HG02938 (cell line): ENCODE results near the gene CREBBP.

ENCODE experiments used
- ATAC-seq: cut with Tn5 transposase; IDR thresholded peaks from one replicate; pipeline ENCODE4 v1.9.1; 2021; ENCODE audit warnings: mild to moderate bottlenecking, moderate library complexity; ENCODE audit not compliant: unreplicated experiment

The CREBBP gene

GRCh38 chr16:3879887-3880564, 487 bp downstream of the CREBBP start:
- ATAC-seq, result peak; percentile 44

GRCh38 chr16:3879258-3879886, 1.1 kb downstream of the CREBBP start:
- ATAC-seq, result peak; percentile 8

GRCh38 chr16:3878610-3879009, 1.9 kb downstream of the CREBBP start:
- ATAC-seq, result no peak

- no peak for ATAC-seq
Measured at GRCh38 chr16:3876695-3877094, 3.8 kb downstream of the CREBBP start.

DNA sequence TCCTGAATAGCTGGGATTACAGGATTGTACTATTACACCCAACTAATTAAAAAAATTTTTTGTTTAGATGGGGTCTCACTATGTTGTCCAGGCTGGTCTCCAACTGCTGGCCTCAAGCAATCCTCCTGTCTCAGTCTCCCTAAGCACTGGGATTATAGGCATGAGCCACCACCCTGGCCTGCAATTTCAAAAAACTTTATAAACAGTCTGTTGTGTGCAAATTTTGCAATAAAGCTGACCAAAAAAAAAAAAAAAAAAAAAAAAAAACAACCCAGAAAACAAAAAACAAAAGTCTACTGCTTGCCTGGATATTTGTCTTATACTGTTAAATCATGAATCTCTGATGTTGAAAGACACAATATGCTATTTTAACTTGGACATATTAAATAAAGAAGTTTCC, 4.4 kb downstream of the CREBBP start:
- no peak for ATAC-seq

- no peak for ATAC-seq
Measured at GRCh38 chr16:3874794-3875692, 5.5 kb downstream of the CREBBP start.

GRCh38 chr16:3874242-3874641, 6.3 kb downstream of the CREBBP start:
- no peak for ATAC-seq

- ATAC-seq, result no peak
Measured at GRCh38 chr16:3873482-3874173, 6.9 kb downstream of the CREBBP start.

GRCh38 chr16:3872216-3872895, 8.2 kb downstream of the CREBBP start:
- ATAC-seq, result no peak

DNA sequence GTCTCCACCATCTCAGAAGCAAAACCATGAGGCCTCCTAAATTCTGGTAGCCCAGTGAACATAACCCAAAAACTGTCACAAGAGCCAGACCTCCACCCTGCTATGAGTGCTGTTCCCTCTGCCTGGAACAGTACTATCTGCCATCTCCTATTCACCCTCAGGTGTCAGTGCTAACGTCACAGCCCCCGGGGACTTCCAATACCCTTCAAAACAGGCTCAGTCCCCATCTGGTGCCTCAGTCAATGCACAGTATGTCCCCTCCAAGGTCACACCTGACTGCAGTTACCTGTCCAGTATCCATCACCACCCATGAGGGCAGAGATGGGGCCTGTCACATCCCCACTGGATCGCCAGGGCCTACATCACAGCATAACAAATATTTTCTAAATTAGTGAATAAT, 11.5 kb downstream of the CREBBP start:
- no peak for ATAC-seq

DNA sequence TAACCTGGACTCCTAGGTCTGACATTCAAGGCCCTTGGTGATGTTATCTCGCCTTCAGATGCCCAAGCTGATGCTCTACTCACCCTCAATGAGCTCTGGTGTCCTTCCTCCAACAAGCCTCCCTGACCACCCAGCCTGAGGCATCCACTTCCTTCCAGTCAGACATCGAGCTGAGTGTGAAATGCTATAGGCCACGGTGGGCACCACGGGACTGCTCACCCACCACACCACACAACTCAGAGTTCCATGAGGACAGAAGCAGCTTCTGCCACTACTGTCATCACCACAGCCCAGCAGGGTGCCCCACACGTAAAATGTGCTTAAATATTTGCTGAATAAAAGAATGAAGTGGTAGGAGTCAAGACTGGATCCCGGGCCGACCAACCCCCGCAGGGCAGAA, 12.0 kb downstream of the CREBBP start:
- no peak for ATAC-seq

GRCh38 chr16:3866703-3867431, 13.6 kb downstream of the CREBBP start:
- no peak for ATAC-seq

DNA sequence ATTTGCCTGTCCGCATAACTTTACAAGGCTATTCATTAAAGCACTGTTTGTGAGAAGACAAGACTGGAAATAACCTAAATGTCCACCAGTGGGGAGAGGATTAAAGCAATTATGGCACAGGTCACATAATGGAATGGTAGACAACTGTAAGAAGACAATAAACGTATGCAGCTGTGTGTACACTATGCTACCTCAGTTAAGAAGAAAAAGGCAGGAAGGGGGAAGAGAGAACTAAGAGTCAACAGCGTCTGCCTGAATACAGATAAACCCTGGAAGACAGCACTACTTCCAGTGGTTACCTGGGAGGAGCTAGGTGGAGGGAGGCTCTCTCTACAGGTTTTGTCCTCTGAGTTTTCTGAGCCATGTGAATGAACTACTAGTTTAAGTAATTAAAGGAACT, 15.3 kb downstream of the CREBBP start:
- no peak for ATAC-seq

DNA sequence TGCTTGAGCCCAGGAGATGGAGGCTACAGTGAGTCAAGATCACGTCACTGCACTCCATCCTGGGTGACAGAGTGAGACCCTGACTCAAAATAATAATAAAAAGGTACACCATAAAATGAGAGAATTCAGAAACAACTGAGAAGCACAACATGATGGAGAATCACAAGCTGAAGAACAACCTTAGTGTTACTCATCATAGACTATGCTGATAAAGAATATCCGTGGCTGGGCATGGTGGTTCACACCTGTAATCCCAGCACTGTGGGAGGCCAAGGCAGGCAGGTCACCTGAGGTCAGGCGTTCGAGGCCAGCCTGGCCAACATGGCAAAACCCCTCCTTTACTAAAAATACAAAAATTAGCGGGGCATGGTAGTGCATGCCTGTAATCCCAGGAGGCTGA, 16.0 kb downstream of the CREBBP start:
- ATAC-seq, result no peak

DNA sequence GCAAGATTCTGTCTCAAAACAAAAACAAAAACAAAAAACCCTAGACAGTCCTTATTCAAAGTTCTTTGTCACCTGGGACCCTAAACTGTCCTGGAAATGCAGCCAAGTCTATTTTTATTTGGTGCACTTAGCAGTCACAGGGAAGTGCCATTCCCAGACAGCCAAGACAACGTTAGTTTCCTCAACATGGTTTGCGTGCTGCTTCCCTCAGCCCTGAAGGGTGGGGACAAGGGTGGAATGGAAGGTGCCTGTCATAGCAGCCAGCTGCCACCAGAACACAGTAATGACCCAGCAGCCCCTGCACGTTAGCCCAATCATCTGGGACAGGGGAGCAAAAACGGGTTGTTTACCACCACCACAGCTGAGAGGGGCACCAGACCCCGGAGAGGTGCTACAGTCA, 16.9 kb downstream of the CREBBP start:
- no peak for ATAC-seq

DNA sequence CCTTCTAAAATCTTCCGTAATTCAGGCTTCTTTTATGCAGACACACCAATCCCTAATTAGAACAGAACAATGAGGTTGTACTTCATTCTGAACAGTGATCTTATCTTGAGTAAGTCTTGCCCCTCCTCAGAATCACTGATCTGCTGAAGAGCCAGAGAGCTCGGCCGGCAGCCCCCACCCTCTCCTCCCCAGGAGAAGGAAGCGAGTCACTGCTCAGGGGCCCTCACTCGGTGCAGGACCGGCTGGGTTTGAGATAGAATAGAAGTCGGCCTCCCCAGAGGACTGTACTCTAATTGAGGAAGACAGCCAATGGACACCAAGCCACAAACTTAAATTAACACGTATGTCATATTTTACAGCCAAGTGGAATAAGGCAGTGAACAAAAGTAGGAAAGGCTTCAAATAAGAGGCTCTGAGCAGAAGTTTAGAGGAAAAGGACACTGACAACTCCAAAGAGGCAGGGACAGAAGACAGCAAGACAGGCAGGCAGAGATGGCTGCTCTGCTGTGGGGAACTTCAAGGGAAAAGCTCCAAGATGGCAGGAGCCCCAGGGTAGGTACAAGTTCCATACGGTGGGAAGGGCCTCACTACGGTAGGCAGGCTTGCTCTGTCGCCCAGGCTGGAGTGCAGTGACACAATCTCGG, 18.6 kb downstream of the CREBBP start:
- no peak for ATAC-seq

- ATAC-seq, result no peak
Measured at GRCh38 chr16:3859889-3860288, 20.6 kb downstream of the CREBBP start.

DNA sequence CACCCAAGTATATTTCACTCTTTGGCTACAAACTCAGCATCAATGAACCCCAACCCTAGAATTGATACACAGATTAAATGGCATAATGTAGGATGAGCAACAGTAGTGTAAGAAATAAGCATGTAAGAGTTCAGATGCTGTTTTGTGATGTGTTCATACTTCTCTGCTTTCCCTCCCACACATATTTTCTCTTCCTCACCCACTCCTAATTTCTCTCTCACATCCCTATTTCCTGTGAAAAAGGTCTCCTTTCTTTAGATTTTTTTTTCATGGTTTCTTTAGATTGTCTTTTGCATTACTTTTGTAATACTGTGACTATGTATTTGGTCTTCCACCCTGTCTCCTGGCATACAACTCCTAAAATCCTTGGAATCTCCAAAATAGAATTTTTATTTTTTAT, 21.7 kb downstream of the CREBBP start:
- no peak for ATAC-seq

DNA sequence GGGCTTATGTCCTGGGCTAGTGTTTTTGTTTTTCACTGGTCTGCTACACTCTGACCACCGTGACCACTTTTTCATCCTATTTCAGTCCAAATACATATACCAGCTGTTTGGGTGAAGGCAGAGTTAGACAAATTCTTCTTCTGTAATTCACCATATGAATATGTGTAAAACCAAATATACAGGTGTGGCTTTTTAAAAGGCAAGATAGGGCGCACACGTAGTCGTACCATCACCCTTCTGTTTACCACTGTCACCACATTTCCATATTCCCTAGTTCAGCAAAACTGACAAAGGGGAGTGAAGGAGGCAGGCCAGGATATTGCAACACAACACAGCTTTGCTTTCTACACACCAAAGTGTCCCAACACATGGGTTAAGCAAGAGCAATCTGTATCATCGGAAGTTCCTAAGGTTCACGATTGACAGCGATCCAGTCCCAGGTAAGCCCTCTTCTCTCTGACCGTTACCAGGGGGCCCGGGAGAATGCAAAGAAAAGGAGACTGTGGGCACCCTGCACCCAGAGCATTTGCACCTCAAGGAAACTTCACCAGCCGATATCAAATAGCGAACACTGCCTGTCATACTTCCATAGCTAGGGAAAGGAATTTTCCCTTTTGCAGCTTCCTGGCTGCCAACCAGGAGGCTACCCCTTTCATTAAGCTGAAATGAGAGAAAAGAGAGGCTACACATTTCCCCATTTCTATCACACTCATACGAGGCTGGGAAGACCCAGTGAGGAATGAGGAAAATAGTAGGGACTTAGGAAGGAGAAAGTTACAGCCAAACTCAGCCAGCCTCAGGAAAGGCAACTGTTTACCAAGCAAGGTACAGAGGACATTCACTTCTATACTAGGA, 23.1 kb downstream of the CREBBP start:
- ATAC-seq, result peak; percentile 51
